HEK293 (cell line): ENCODE results near the gene SLC39A13.

ENCODE experiments used
- ATF2 ChIP-seq: fragments of 450-650 bp; formaldehyde crosslinking; IDR thresholded peaks from 2 replicates; pipeline ENCODE4 v1.5.1; 2016; ENCODE audit warnings: missing biosample characterization, missing genetic modification characterization, low read depth
- BCL11B ChIP-seq: fragments of 450-650 bp; formaldehyde crosslinking; IDR thresholded peaks from 2 replicates; pipeline ENCODE4 v1.5.1; 2016; ENCODE audit warnings: low read depth, missing biosample characterization, missing genetic modification characterization
- GLI4 ChIP-seq: fragments of 450-650 bp; formaldehyde crosslinking; IDR thresholded peaks from 2 replicates; pipeline ENCODE4 v1.5.1; 2016; ENCODE audit warnings: missing biosample characterization, missing genetic modification characterization
- GLIS1 ChIP-seq: fragments of 450-650 bp; formaldehyde crosslinking; IDR thresholded peaks from 2 replicates; pipeline ENCODE4 v1.5.1; 2016; ENCODE audit warnings: missing biosample characterization, missing genetic modification characterization
- PRDM2 ChIP-seq: fragments of 450-650 bp; formaldehyde crosslinking; IDR thresholded peaks from 2 replicates; pipeline ENCODE4 v1.5.1; 2016; ENCODE audit warnings: missing biosample characterization, missing genetic modification characterization, borderline replicate concordance
- REST ChIP-seq: fragments of 450-650 bp; formaldehyde crosslinking; IDR thresholded peaks from 2 replicates; pipeline ENCODE4 v1.5.1; 2016; ENCODE audit warnings: missing biosample characterization, missing genetic modification characterization
- TRIM28 ChIP-seq: IDR thresholded peaks from 2 replicates; pipeline ENCODE4 v1.6.1; 2011; ENCODE audit warnings: low read length, control low read depth, borderline replicate concordance
- ZBTB20 ChIP-seq: fragments of 450-650 bp; formaldehyde crosslinking; IDR thresholded peaks from 2 replicates; pipeline ENCODE4 v1.5.1; 2016; ENCODE audit warnings: missing biosample characterization, missing genetic modification characterization
- ZBTB44 ChIP-seq: fragments of 450-650 bp; IDR thresholded peaks from 2 replicates; pipeline ENCODE4 v1.5.1; 2018; ENCODE audit warnings: missing biosample characterization, mild to moderate bottlenecking, missing genetic modification characterization
- ZNF121 ChIP-seq: fragments of 450-650 bp; formaldehyde crosslinking; IDR thresholded peaks from 2 replicates; pipeline ENCODE4 v1.5.1; 2016; ENCODE audit warnings: missing biosample characterization, missing genetic modification characterization
- ZNF169 ChIP-seq: fragments of 450-650 bp; formaldehyde crosslinking; IDR thresholded peaks from 2 replicates; pipeline ENCODE4 v1.5.1; 2016; ENCODE audit warnings: missing biosample characterization, missing genetic modification characterization
- ZNF513 ChIP-seq: fragments of 450-650 bp; IDR thresholded peaks from 2 replicates; pipeline ENCODE4 v1.5.1; 2018; ENCODE audit warnings: missing biosample characterization, missing genetic modification characterization
- ZNF514 ChIP-seq: fragments of 450-650 bp; formaldehyde crosslinking; IDR thresholded peaks from 2 replicates; pipeline ENCODE4 v1.5.1; 2016; ENCODE audit warnings: missing biosample characterization, missing genetic modification characterization
- ZNF544 ChIP-seq: fragments of 450-650 bp; formaldehyde crosslinking; IDR thresholded peaks from 2 replicates; pipeline ENCODE4 v1.5.0; 2017; ENCODE audit warnings: missing biosample characterization, missing genetic modification characterization
- ZNF596 ChIP-seq: fragments of 450-650 bp; IDR thresholded peaks from 2 replicates; pipeline ENCODE4 v1.5.0; 2018; ENCODE audit warnings: missing biosample characterization, mild to moderate bottlenecking, missing genetic modification characterization, moderate library complexity
- ZNF621 ChIP-seq: fragments of 450-650 bp; formaldehyde crosslinking; IDR thresholded peaks from 2 replicates; pipeline ENCODE4 v1.5.1; 2017; ENCODE audit warnings: missing biosample characterization, missing genetic modification characterization
- ZNF624 ChIP-seq: fragments of 450-650 bp; formaldehyde crosslinking; IDR thresholded peaks from 2 replicates; pipeline ENCODE4 v1.5.1; 2017; ENCODE audit warnings: missing biosample characterization, missing genetic modification characterization
- ZNF626 ChIP-seq: fragments of 450-650 bp; sonication (Bioruptor Pico); formaldehyde crosslinking; IDR thresholded peaks from 2 replicates; pipeline ENCODE4 v1.5.1; 2018; ENCODE audit warnings: missing biosample characterization, missing genetic modification characterization, inconsistent platforms
- ZNF701 ChIP-seq: fragments of 450-650 bp; formaldehyde crosslinking; IDR thresholded peaks from 2 replicates; pipeline ENCODE4 v1.5.1; 2016; ENCODE audit warnings: missing biosample characterization, missing genetic modification characterization
- ZNF747 ChIP-seq: fragments of 450-650 bp; formaldehyde crosslinking; IDR thresholded peaks from 2 replicates; pipeline ENCODE4 v1.5.1; 2016; ENCODE audit warnings: missing biosample characterization, missing genetic modification characterization
- ZSCAN4 ChIP-seq: fragments of 450-650 bp; formaldehyde crosslinking; IDR thresholded peaks from 2 replicates; pipeline ENCODE4 v1.5.1; 2017; ENCODE audit warnings: missing biosample characterization, missing genetic modification characterization

SLC39A13 gene

GRCh38 chr11:47426062-47426956, 17.9 kb downstream of the SLC39A13 start, which contains the start of gene PSMC3 (continued):
- no peak for TF ChIP-seq ZNF544 (tag by site-specific recombination)
- peak; percentile 1; the same call in 1 of the 2 replicates for TF ChIP-seq REST (tag by site-specific recombination)
- peak; percentile 44; the same call in 1 of the 2 replicates for TF ChIP-seq ZBTB20 (tag by site-specific recombination)
- TF ChIP-seq ZNF513 (tag by site-specific recombination): no peak
- TF ChIP-seq ZNF596: no peak
- TF ChIP-seq ZBTB44 (tag by site-specific recombination): no peak
- no peak for TF ChIP-seq ZNF169
- TF ChIP-seq ZSCAN4 (tag by site-specific recombination): no peak; the same call in 1 of the 2 replicates
- peak; percentile 68; the same call in 1 of the 2 replicates for TF ChIP-seq BCL11B
- TF ChIP-seq ZNF626 (tag by site-specific recombination): no peak
- no peak for TF ChIP-seq ZNF514
- no peak for TF ChIP-seq ZNF121 (tag by site-specific recombination)
- TF ChIP-seq ZNF701 (tag by site-specific recombination): no peak
- no peak for TF ChIP-seq GLI4 (tag by site-specific recombination)
- TF ChIP-seq ZNF624 (tag by site-specific recombination): no peak
- TF ChIP-seq ATF2: no peak
- TF ChIP-seq TRIM28: 0 out of 2 replicates have a peak, but pooled peaks have one; percentile 6
- TF ChIP-seq PRDM2 (tag by site-specific recombination): no peak
- TF ChIP-seq ZNF621 (tag by site-specific recombination): no peak
- TF ChIP-seq ZNF747 (tag by site-specific recombination): no peak
- TF ChIP-seq GLIS1 (tag by site-specific recombination): no peak
